Omental fat pad (tissue), 4 donors: ENCODE data around the gene ADAMTS20. TPM values are rescaled to one million over a fixed set of nuclear protein-coding genes. Genes with fewer than 3 reads are reported as not detected.

Experiments
- ATAC-seq: fragments of 150-250 bp; one replicate; pipeline ENCODE4 v1.9.1; 2016; ENCODE audit warnings: mild to moderate bottlenecking, moderate library complexity; ENCODE audit not compliant: low FRiP score
- DNase-seq: peaks from one replicate; pipeline ENCODE4 v3.0.0-alpha.2; 2019; ENCODE audit warnings: low spot score
- total RNA-seq, 4 donors: library from RNA; depleted of rRNA; stranded (reverse); fragments of >200 nt; gene quantifications; one replicate each; pipeline ENCODE4 v1.1.0, GENCODE V29; 2016
- TF ChIP-seq, protein P1 (sequence below), 3 donors: fragments of 450-650 bp; IDR thresholded peaks; one replicate each; pipeline ENCODE4 v1.5.1; 2016 to 2017; ENCODE audit warnings: antibody characterized with exemption in 3 of 3, mild to moderate bottlenecking in 3 of 3, moderate library complexity in 2 of 3

The ADAMTS20 gene
- total RNA-seq, 4 donors from 2014 or later = not detected

GRCh38 chr12:43308776-43309175 is 243.2 kb downstream of the ADAMTS20 start:
- TF ChIP-seq, protein P1, sequence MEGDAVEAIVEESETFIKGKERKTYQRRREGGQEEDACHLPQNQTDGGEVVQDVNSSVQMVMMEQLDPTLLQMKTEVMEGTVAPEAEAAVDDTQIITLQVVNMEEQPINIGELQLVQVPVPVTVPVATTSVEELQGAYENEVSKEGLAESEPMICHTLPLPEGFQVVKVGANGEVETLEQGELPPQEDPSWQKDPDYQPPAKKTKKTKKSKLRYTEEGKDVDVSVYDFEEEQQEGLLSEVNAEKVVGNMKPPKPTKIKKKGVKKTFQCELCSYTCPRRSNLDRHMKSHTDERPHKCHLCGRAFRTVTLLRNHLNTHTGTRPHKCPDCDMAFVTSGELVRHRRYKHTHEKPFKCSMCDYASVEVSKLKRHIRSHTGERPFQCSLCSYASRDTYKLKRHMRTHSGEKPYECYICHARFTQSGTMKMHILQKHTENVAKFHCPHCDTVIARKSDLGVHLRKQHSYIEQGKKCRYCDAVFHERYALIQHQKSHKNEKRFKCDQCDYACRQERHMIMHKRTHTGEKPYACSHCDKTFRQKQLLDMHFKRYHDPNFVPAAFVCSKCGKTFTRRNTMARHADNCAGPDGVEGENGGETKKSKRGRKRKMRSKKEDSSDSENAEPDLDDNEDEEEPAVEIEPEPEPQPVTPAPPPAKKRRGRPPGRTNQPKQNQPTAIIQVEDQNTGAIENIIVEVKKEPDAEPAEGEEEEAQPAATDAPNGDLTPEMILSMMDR (IDR thresholded peaks at IDR 0.05) = no peak
- DNase-seq = no peak
- no peak for ATAC-seq

GRCh38 chr12:43307126-43307525 is 244.9 kb downstream of the ADAMTS20 start:
- ATAC-seq = no peak
- no peak for DNase-seq
- TF ChIP-seq, protein P1 (IDR thresholded peaks at IDR 0.05) = no peak

GRCh38 chr12:43306066-43306465 is 245.9 kb downstream of the ADAMTS20 start:
- TF ChIP-seq, protein P1 (IDR thresholded peaks at IDR 0.05) = no peak
- no peak for DNase-seq
- peak; percentile 98 for ATAC-seq

DNA sequence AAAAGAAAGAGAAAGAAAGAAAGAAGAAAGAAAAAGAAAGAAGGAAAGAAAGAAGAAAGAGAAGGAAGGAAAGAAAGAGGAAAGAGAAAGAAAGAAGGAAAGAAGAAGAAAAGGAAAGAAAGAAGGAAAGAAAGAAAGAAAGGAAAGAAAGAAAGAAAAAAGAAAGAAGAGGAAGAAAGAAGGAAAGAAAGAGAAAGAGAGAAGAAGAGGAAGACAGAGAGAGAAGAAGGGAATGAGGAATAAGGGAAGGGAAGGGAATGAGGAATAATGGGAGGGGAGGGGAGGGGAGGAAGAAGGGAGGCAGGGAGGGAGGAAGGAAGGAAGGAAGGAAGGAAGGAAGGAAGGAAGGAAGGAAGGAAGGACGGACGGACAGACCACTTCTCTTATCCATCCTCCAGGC is 246.9 kb downstream of the ADAMTS20 start:
- TF ChIP-seq, protein P1 (IDR thresholded peaks at IDR 0.05) = no peak
- no peak for DNase-seq
- ATAC-seq = no peak

Other genes starting within 250 kb of the ADAMTS20 start
- gene PUS7L, start 206.6 kb upstream of the ADAMTS20 start, total RNA-seq = 1 to 10 TPM; 6.8 to 9.8 (median 7.9) TPM
- 10 to 100 TPM; 17.9 to 41.9 (median 23.9) TPM for gene IRAK4, start 206.7 kb upstream of the ADAMTS20 start, total RNA-seq